ENCODE data around the gene FCGBP.

Gene FCGBP

DNA sequence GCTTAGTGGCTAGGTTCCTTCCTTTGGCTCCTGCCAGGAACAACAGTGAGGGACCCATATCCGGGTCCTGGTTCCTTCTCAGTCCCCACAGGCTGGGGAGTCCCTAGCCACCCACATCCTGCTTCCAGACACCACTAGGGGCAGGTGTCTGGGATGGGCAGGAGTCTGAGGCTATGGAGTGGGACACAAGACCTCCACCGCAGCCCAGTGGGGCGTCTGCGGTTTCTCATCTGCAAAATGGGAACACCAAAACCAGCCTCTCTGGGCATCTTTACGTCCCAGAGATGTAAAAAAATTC lies 879 bp upstream of the FCGBP start:
- DNase-seq (ENCODE audit: low read depth, low spot score), result no peak
- TF ChIP-seq, protein P1, sequence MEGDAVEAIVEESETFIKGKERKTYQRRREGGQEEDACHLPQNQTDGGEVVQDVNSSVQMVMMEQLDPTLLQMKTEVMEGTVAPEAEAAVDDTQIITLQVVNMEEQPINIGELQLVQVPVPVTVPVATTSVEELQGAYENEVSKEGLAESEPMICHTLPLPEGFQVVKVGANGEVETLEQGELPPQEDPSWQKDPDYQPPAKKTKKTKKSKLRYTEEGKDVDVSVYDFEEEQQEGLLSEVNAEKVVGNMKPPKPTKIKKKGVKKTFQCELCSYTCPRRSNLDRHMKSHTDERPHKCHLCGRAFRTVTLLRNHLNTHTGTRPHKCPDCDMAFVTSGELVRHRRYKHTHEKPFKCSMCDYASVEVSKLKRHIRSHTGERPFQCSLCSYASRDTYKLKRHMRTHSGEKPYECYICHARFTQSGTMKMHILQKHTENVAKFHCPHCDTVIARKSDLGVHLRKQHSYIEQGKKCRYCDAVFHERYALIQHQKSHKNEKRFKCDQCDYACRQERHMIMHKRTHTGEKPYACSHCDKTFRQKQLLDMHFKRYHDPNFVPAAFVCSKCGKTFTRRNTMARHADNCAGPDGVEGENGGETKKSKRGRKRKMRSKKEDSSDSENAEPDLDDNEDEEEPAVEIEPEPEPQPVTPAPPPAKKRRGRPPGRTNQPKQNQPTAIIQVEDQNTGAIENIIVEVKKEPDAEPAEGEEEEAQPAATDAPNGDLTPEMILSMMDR (IDR thresholded peaks at IDR 0.05; ENCODE audit: low read depth, low read length), result no peak
- H3K4me3 ChIP-seq (ENCODE audit: low read depth, low read length), result no peak overlapping the region
- in situ Hi-C loops (cut with HindIII; ENCODE audit: low sequenced_read_pairs), result no loop called here

DNA sequence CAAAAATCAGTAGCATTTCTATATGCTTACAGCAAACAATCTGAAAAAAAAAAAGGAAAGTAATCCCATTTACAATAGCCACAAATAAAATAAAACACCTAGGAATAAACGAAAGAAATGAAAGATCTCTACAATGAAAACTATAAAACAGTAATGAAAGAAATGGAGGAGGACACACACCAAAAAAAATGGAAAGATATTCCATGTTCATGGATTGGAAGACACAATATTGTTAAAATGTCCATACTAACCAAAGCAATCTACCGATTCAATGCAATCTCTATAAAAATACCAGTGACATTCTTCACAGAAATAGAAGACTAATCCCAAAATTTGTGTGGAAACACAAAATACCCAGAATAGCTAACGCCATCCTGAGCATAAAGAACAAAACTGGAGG lies 4.7 kb downstream of the FCGBP start:
- in situ Hi-C loops (cut with HindIII; ENCODE audit: low sequenced_read_pairs), result no loop called here
- H3K4me3 ChIP-seq (ENCODE audit: low read depth, low read length), result no peak overlapping the region
- DNase-seq (ENCODE audit: low read depth, low spot score), result no peak
- TF ChIP-seq, protein P1 (IDR thresholded peaks at IDR 0.05; ENCODE audit: low read depth, low read length), result no peak

DNA sequence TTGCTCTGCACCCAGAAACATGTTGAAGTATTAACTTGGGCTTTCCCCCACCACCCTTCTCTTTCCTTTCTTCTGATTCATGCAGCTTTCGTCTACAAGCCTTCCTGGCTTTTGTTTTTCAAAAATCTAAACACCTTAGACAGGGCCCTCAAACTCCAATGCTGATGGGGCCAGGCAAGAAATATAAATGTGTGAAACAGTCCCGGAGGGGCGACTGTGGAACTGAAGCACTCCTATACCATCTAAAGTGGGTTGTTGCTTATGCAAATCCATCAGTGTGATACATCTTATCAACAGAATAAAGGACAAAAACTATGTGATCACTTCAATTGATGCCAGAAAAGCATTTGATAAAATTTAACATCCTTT lies 6.1 kb downstream of the FCGBP start:
- H3K4me3 ChIP-seq (ENCODE audit: low read depth, low read length), result no peak overlapping the region
- TF ChIP-seq, protein P1 (IDR thresholded peaks at IDR 0.05; ENCODE audit: low read depth, low read length), result no peak
- DNase-seq (ENCODE audit: low read depth, low spot score), result no peak
- in situ Hi-C loops (cut with HindIII; ENCODE audit: low sequenced_read_pairs), result no loop called here

DNA sequence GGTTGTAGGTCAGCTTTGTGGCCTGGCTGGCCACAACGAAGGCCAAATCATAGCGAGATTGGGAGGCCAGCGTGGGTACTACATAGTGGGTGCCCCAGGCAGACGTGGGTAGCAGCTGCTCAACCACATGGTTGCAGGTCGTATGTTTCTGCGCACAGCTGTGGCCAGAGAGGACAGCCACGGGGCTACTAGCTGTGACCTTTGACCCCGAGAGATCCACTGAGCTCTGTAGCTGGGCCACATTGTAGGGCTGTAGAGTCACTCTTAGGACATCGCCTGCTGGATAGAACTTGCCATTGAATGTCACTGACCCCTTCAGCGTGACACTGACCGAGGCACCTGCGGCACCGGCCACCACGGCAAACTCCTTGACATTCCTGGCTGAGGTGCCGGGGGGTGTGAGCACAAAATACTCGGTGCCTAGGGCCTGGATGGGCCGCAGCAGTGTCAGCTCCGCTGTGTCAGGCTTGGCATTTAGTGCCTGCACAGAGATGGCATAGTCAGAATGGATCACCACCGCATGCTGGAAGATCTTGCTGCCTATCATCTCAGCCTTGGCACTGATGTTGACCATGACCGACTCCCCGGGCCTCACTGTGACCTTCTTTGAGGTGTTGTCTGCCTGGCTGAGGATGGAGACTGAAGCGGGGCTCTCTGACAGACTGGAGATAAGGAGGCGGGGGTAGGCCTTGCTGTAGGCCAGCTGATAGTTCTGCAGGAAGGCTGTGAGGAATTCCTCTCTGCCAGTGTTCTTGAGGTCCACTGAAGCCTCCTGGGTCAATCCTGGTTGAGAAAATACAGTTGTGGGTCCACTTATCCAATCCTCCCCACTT lies 6.7 kb downstream of the FCGBP start:
- no peak for DNase-seq (ENCODE audit: low read depth, low spot score)
- H3K4me3 ChIP-seq (ENCODE audit: low read depth, low read length), result no peak overlapping the region
- in situ Hi-C loops (cut with HindIII; ENCODE audit: low sequenced_read_pairs), result no loop called here
- TF ChIP-seq, protein P1 (IDR thresholded peaks at IDR 0.05; ENCODE audit: low read depth, low read length), result no peak

DNA sequence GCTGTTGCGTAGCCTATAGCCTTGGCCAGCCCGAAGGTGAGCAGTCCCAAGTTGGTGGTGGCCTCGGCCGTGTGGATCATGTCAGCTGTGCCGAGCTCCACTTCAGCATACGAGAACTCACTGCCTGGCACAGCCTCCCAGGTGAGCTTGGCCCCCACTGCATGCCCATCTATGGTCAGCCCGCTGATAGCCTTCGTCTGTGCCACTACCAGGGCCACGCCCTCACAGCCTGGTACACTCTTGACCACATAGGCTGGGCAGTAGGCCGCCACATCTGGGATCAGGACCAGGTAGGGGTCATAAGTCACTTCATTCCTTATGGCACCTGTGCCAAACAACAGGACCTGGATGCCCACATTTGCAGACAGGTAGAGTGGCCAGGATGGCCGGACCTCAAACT lies 7.4 kb downstream of the FCGBP start:
- H3K4me3 ChIP-seq (ENCODE audit: low read depth, low read length), result no peak overlapping the region
- DNase-seq (ENCODE audit: low read depth, low spot score), result no peak
- in situ Hi-C loops (cut with HindIII; ENCODE audit: low sequenced_read_pairs), result no loop called here
- TF ChIP-seq, protein P1 (IDR thresholded peaks at IDR 0.05; ENCODE audit: low read depth, low read length), result no peak

DNA sequence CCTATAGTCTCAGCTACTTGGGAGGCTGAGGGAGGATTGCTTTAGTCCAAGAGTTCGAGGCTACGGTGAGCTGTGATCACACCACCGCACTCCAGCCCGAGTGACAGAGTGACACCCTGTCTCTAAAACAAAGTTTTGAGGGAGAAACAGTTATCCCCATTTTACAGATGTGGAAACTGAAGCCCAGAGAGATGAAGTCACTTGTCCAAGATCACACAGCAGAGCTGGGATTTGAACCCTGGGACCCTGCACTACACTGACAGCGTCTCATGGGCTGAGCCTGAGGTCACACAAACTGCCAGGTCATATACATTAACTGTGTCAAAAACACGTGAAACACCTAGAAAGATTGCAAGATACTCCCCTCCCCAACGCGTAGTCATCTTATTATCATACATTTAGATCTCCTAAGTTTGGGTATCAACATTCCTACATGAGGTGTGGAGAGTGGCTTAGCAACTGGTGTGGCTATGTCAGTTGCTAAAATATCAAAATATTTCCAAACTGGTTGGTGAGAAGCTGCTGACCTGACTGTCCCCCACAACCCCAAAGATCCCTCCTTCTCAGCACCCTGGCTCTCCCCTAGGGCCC lies 8.2 kb downstream of the FCGBP start:
- DNase-seq (ENCODE audit: low read depth, low spot score), result no peak
- in situ Hi-C loops (cut with HindIII; ENCODE audit: low sequenced_read_pairs), result no loop called here
- H3K4me3 ChIP-seq (ENCODE audit: low read depth, low read length), result no peak overlapping the region
- TF ChIP-seq, protein P1 (IDR thresholded peaks at IDR 0.05; ENCODE audit: low read depth, low read length), result no peak

Measured in astrocyte of the spinal cord (primary cell).